SU-DHL-6 (cell line): ENCODE results near the gene C1orf50.

Source experiments
- H2AFZ ChIP-seq: fragments of 200-600 bp; sonication (generic); 2 replicates; pipeline ENCODE4 v1.6.1; 2014; ENCODE audit warnings: low read depth, mild to moderate bottlenecking, moderate library complexity, mixed read lengths, antibody characterized with exemption, low read length; ENCODE audit not compliant: severe bottlenecking
- H3F3A ChIP-seq: fragments of 200-600 bp; shearing (Covaris generic); 2 replicates; pipeline ENCODE4 v1.6.0; 2016; ENCODE audit warnings: antibody characterized with exemption, mild to moderate bottlenecking; ENCODE audit not compliant: insufficient read depth
- H3K27ac ChIP-seq: fragments of 200-600 bp; sonication (generic); 2 replicates; pipeline ENCODE4 v1.5.1; 2016; ENCODE audit warnings: low read depth, mild to moderate bottlenecking, low read length, moderate library complexity, mixed read lengths
- H3K27me3 ChIP-seq: fragments of 200-600 bp; sonication (generic), shearing (Covaris generic); 2 replicates; pipeline ENCODE4 v1.6.0; 2014; ENCODE audit warnings: mild to moderate bottlenecking, low read length
- H3K36me3 ChIP-seq: fragments of 200-600 bp; sonication (generic); 2 replicates; pipeline ENCODE4 v1.6.1; 2014; ENCODE audit warnings: mild to moderate bottlenecking, low read length, mixed read lengths
- H3K4me2 ChIP-seq: fragments of 300-600, 200-600 bp; shearing (Covaris generic), sonication (generic); 2 replicates; pipeline ENCODE4 v1.6.0; 2014; ENCODE audit warnings: low read length, low read depth, mild to moderate bottlenecking; ENCODE audit not compliant: poor library complexity, severe bottlenecking
- H3K4me3 ChIP-seq: fragments of 200-600 bp; sonication (generic); 2 replicates; pipeline ENCODE4 v1.5.1; 2014; ENCODE audit warnings: antibody characterized with exemption, low read length, mild to moderate bottlenecking, mixed read lengths; ENCODE audit not compliant: insufficient read depth, poor library complexity, severe bottlenecking
- H3K79me2 ChIP-seq: fragments of 200-600 bp; sonication (generic); 2 replicates; pipeline ENCODE4 v1.6.1; 2014; ENCODE audit warnings: mild to moderate bottlenecking, low read length, moderate library complexity; ENCODE audit not compliant: insufficient read depth
- H3K9ac ChIP-seq: fragments of 200-600 bp; sonication (generic); 2 replicates; pipeline ENCODE4 v1.7.0; 2014; ENCODE audit warnings: mild to moderate bottlenecking, low read length
- H3K9me2 ChIP-seq: fragments of 200-600 bp; sonication (generic); replicated peaks from 2 replicates; pipeline ENCODE4 v1.6.1; 2014; ENCODE audit warnings: low read length; ENCODE audit not compliant: insufficient read depth
- H3K9me3 ChIP-seq: fragments of 200-600 bp; sonication (generic); 2 replicates; pipeline ENCODE4 v1.6.1; 2014; ENCODE audit warnings: low read length, mixed read lengths; ENCODE audit not compliant: insufficient read depth
- H4K20me1 ChIP-seq: fragments of 200-600 bp; sonication (generic); 2 replicates; pipeline ENCODE4 v1.6.1; 2014; ENCODE audit warnings: low read depth, mild to moderate bottlenecking, antibody characterized with exemption, low read length, moderate library complexity, mixed read lengths
- EZH2phosphoT487 ChIP-seq: fragments of 200-600 bp; sonication (generic), shearing (Covaris generic); conservative IDR thresholded peaks from 2 replicates; pipeline ENCODE4 v1.6.1; 2018; ENCODE audit warnings: mild to moderate bottlenecking, antibody characterized with exemption, low read length, moderate library complexity, mixed read lengths
- TF ChIP-seq, protein P1 (sequence below): fragments of 200-600 bp; sonication (generic); IDR thresholded peaks from one replicate; pipeline ENCODE4 v1.5.1; 2017; ENCODE audit warnings: antibody characterized with exemption, mild to moderate bottlenecking, low read length, moderate library complexity; ENCODE audit not compliant: insufficient read depth, poor library complexity, severe bottlenecking

Gene C1orf50

DNA sequence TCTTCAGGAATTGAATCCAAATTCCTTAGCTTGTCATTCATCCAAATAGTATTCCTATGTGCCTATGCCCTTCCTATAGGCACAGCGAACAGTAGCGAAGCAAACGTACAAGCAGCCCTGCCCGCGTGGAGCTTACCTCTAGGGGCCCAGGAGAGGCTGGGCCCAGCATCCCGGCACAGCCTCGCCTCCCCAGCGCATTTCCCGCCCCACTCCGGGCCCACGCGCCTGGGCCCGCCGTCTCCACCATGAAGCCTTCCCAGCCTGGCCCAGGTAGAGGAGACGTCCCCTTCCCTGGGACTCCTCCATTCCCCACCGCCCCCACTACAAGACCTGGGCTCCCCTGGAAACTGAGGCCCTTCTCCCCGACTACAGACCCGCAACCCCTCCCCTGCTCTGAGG, 17.5 kb downstream of the C1orf50 start:
- Histone ChIP-seq H3K9me2 (no peaks in the 10 kb centered on the region), H2AFZ (no peak overlapping the region), H3K9me3 (no peaks in the 10 kb centered on the region), H3K27ac (no peak overlapping the region), H3F3A (no peaks in the 10 kb centered on the region), H3K36me3 (no peaks in the 10 kb centered on the region), H3K79me2 (no peaks in the 10 kb centered on the region), H3K4me3 (no peak overlapping the region), H3K27me3 (no peaks in the 10 kb centered on the region), H3K9ac (no peak overlapping the region), H3K4me2 (no peak overlapping the region), H4K20me1 (no peaks in the 10 kb centered on the region)
- no peak for TF ChIP-seq EZH2phosphoT487
- TF ChIP-seq, protein P1, sequence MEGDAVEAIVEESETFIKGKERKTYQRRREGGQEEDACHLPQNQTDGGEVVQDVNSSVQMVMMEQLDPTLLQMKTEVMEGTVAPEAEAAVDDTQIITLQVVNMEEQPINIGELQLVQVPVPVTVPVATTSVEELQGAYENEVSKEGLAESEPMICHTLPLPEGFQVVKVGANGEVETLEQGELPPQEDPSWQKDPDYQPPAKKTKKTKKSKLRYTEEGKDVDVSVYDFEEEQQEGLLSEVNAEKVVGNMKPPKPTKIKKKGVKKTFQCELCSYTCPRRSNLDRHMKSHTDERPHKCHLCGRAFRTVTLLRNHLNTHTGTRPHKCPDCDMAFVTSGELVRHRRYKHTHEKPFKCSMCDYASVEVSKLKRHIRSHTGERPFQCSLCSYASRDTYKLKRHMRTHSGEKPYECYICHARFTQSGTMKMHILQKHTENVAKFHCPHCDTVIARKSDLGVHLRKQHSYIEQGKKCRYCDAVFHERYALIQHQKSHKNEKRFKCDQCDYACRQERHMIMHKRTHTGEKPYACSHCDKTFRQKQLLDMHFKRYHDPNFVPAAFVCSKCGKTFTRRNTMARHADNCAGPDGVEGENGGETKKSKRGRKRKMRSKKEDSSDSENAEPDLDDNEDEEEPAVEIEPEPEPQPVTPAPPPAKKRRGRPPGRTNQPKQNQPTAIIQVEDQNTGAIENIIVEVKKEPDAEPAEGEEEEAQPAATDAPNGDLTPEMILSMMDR, result no peak

DNA sequence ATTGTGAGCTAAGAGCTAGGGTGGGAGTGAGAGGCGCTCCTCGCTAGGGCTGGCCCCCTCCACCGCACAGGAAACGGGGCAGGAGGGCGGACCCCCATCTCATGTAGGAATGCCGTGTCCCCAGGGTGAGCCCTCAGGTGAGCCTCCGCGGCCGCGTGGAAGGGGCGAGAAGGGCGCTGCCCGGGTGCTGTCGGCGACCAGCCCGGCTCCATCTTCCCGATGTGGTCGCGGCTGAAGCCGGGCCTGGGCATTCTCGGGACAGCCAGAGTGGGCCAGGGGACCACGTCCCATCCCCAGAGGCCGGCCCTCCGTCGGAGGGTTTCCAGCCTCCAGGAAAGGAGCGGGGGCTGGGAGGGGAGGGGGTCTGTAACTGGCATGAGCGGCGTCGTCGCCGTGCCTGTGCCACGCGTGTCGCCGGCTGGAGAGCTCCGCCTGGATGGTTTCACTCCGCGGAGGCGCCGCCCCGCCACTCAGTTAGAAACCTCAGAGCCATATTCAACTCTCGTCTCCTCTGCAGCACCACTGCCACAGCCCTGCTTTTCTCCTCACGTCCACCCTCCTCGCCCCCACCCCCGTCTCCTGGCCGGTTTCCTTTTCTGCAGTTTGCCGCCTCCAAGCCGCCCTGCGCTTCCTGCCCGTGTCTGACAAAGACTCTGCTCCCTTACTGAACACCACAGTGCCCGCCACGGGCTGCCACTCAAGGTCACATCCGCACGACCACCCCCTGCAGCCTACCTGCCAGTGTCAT, 18.1 kb downstream of the C1orf50 start, which contains the start of gene TMEM269:
Gene TMEM269 (plus strand): TSS at position 46 of the 748 bp plus-strand sequence. CDS start 4,903 bp downstream, outside the sequence.
- Histone ChIP-seq H3F3A (no peaks in the 10 kb centered on the region), H3K4me2 (no peak within 1 kb of the TSS), H3K9ac (no peak within 1 kb of the TSS), H3K36me3 (no peaks in the 10 kb centered on the region), H4K20me1 (no peaks in the 10 kb centered on the region), H3K4me3 (no peak within 1 kb of the TSS), H3K27me3 (no peaks in the 10 kb centered on the region), H2AFZ (no peak within 1 kb of the TSS), H3K9me2 (no peaks in the 10 kb centered on the region), H3K27ac (no peak within 1 kb of the TSS), H3K9me3 (no peaks in the 10 kb centered on the region), H3K79me2 (no peaks in the 10 kb centered on the region)
- no peak for TF ChIP-seq EZH2phosphoT487
- TF ChIP-seq, protein P1, result no peak

DNA sequence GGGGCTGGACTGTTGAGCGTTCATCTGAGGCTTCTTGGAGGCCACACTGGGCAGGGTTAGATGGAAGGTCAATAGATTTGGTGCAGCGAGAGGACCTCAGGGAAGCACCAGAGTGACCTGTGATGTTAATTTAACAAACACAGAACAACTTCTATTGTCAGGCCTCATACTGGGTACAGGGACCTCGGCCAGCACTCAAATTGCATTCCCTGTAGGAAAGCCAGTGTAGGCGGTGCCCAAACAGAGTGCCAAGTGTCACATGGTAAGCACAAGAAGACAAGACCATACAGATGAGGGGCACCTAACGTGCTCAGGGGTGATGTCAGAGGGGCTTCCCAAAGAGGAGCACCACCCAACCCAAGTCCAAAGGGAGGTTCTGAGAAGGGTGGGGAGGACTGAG, 19.0 kb downstream of the C1orf50 start:
- Histone ChIP-seq H2AFZ (no peak overlapping the region), H3K4me3 (no peak overlapping the region)
- TF ChIP-seq, protein P1, result no peak
- no peak for TF ChIP-seq EZH2phosphoT487

More for the DNA sequence above, 19.0 kb downstream of the C1orf50 start:
- H3K36me3 ChIP-seq, result no peaks in the 10 kb centered on the region
- H3K9me3 ChIP-seq, result no peaks in the 10 kb centered on the region
- no peaks in the 10 kb centered on the region for H4K20me1 ChIP-seq
- H3K79me2 ChIP-seq, result no peaks in the 10 kb centered on the region
- no peak overlapping the region for H3K27ac ChIP-seq
- no peaks in the 10 kb centered on the region for H3K9me2 ChIP-seq
- H3K4me2 ChIP-seq, result no peak overlapping the region
- no peaks in the 10 kb centered on the region for H3K27me3 ChIP-seq
- no peak overlapping the region for H3K9ac ChIP-seq
- H3F3A ChIP-seq, result no peaks in the 10 kb centered on the region
